CD4-positive, alpha-beta memory T cell (primary cell): ENCODE data around the gene PANK3. TPM values are rescaled to one million over a fixed set of nuclear protein-coding genes. Genes with fewer than 3 reads are reported as not detected.

Experiments
- CTCF ChIA-PET: fragments of 350-600 bp; sonication (Branson Sonifier 250); formaldehyde crosslinking; loops from one replicate; lab custom pipeline; 2021; ENCODE audit warnings: inconsistent platforms; ENCODE audit not compliant: partially characterized antibody; lab: Charles Lee
- POLR2A ChIA-PET: fragments of 350-600 bp; sonication (Branson Sonifier 250); formaldehyde crosslinking; loops from one replicate; lab custom pipeline; 2021; ENCODE audit not compliant: partially characterized antibody; lab: Charles Lee
- DNase-seq, 5 donors: peaks; one replicate each; pipeline versions ENCODE4 v3.0.0 to v3.0.0-alpha.2; 2020 to 2022; ENCODE audit warnings: mixed read lengths in 1 of 5
- H3K27ac ChIP-seq: one replicate; pipeline ENCODE4 v1.7.0; 2013; ENCODE audit warnings: low read depth, low read length
- H3K27me3 ChIP-seq: 2 replicates; pipeline ENCODE4 v1.7.0; 2013; ENCODE audit warnings: mild to moderate bottlenecking, low read length, moderate library complexity; ENCODE audit not compliant: insufficient read depth
- H3K36me3 ChIP-seq: 2 replicates; pipeline ENCODE4 v1.7.0; 2013; ENCODE audit warnings: mild to moderate bottlenecking, low read length, moderate library complexity; ENCODE audit not compliant: insufficient read depth
- H3K4me1 ChIP-seq: 2 replicates; pipeline ENCODE4 v1.7.0; 2013; ENCODE audit warnings: mild to moderate bottlenecking, low read length, moderate library complexity; ENCODE audit not compliant: insufficient read depth
- H3K4me3 ChIP-seq, 2 donors: one replicate each; pipeline ENCODE4 v1.7.0; 2013; ENCODE audit warnings: low read length in 2 of 2, mild to moderate bottlenecking in 1 of 2
- H3K9me3 ChIP-seq, 2 donors: one replicate each; pipeline ENCODE4 v1.7.0; 2013; ENCODE audit warnings: low read length in 2 of 2, control low read depth in 1 of 2; ENCODE audit not compliant: control insufficient read depth in 1 of 2
- H3K27ac Mint-ChIP-seq, 7 donors: one replicate each; pipeline ENCODE4 v1.8.0; 2020 to 2021; ENCODE audit warnings: mixed read lengths in 7 of 7, mild to moderate bottlenecking in 6 of 7, inconsistent platforms in 3 of 7, moderate library complexity in 3 of 7
- H3K27me3 Mint-ChIP-seq, 2 donors: one replicate each; pipeline ENCODE4 v1.8.0; 2020 to 2021; ENCODE audit warnings: mixed read lengths in 2 of 2
- H3K36me3 Mint-ChIP-seq, 2 donors: one replicate each; pipeline ENCODE4 v1.8.0; 2020 to 2021; ENCODE audit warnings: mixed read lengths in 2 of 2, inconsistent platforms in 1 of 2, mild to moderate bottlenecking in 1 of 2
- H3K4me1 Mint-ChIP-seq, 4 donors: one replicate each; pipeline ENCODE4 v1.8.0; 2020 to 2021; ENCODE audit warnings: mixed read lengths in 4 of 4, mild to moderate bottlenecking in 1 of 4
- H3K4me3 Mint-ChIP-seq, 8 donors: one replicate each; pipeline ENCODE4 v1.8.0; 2020 to 2021; ENCODE audit warnings: mixed read lengths in 8 of 8, mild to moderate bottlenecking in 7 of 8, moderate library complexity in 6 of 8, inconsistent platforms in 3 of 8
- H3K9me3 Mint-ChIP-seq, 8 donors: one replicate each; pipeline ENCODE4 v1.8.0; 2020 to 2021; ENCODE audit warnings: mixed read lengths in 8 of 8, mild to moderate bottlenecking in 5 of 8, inconsistent platforms in 3 of 8, moderate library complexity in 1 of 8
- intact Hi-C: fragments of 100-400 bp; cut with micrococcal nuclease; formaldehyde crosslinking; loops from one replicate; pipeline ENCODE4 v1.15.1; 2023
- polyA plus RNA-seq, 2 donors: library from polyadenylated mRNA; unstranded; fragments of 300-500 nt; fragmentation: Illumina TruSeq; gene quantifications; one replicate each; pipeline ENCODE4 v1.2.3, GENCODE V29; 2021
- total RNA-seq, 2 experiments: library from RNA; stranded (reverse); gene quantifications; one replicate each; pipeline ENCODE4 v1.2.3, GENCODE V29; 2021

The PANK3 gene
- total RNA-seq (10 to 100 TPM; 57.3 to 59.8 TPM), polyA plus RNA-seq (1 to 10 TPM; 1.4 to 8.7 TPM)

DNA sequence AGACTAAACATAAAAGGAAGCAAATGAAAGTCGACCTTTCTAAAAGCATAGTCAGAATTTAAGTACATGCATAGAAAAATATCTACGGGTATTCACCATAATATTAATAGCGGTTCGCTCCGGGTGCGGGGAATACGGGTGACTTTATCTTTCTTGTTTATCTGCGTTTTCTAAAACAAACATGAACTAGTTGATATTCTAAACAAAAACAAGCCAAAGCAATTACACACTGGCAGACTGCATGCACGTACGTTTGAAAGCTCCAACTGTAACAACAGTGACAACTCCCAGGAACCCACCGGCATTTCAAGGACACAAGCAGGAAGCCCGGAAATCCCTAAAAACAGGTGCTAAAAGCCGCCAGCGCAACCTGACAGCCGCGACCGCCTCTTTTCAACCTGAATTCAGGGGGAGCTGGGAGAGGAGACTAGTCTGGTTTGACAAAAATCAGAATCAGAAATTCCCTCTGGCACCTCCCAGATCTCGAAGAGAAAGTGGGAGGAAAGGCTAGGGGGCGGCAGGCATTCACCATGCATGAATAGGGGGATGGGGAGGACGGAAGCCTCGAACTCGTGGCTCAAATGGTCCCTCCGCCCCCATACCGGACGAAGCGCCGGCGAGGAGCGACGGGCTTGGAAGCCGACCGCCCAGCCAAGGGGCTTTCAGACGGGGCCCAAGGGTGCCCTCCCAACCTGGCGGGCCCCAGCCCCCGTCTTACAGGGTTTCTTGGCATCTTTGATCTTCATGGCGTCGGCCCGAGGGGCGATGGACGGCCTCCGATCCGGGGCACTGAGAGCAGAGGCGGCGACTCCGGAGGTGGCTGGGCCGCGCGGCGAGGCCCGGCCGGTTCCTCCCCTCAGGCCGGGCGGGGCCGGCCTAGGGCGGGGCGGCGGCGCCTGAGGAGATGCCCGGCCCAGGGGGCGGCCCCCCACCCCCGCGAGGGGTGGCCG lies at the start of gene PANK3:
Gene PANK3, minus strand, starts transcription at position 831 of the 950 bp plus-strand sequence. Its CDS starts 85 bp downstream, at position 746.
- Mint-ChIP-seq H3K27me3 (no peaks in the 10 kb centered on the region), H3K9me3 (no peaks in the 10 kb centered on the region), H3K4me1 (peaks cover 23 to 48% (median 36%) of the 10 kb centered on the region in 4 donors), H3K36me3 (peaks cover 4 to 14% of the 10 kb centered on the region in 2 donors), H3K27ac (peak within 1 kb of the TSS; percentile 87 to 99 (median 97)), H3K4me3 (peak within 1 kb of the TSS; percentile 91 to 98 (median 96))
- Histone ChIP-seq H3K27ac (peak within 1 kb of the TSS; percentile 80), H3K27me3 (no peaks in the 10 kb centered on the region), H3K4me1 (peaks cover 39% of the 10 kb centered on the region), H3K9me3 (no peaks in the 10 kb centered on the region), H3K4me3 (peak within 1 kb of the TSS; percentile 62 to 94), H3K36me3 (no peaks in the 10 kb centered on the region)
- ChIA-PET POLR2A (interaction anchor here (0.8 to 2.5 kb wide), 8 partner anchors 9 to 1004 kb away, joined by 3 to 16 read pairs (median 6); partner anchors contain the start of genes RARS1 and SPDL1), CTCF (no interaction called here)
- peak in 1 of 5 donors; percentile 38 for DNase-seq
- intact Hi-C loops, result loop anchor here (1.0 to 5.0 kb wide), 6 partner anchors 34 to 1060 kb away; partner anchors contain the start of genes RARS1, SPDL1 and WWC1

DNA sequence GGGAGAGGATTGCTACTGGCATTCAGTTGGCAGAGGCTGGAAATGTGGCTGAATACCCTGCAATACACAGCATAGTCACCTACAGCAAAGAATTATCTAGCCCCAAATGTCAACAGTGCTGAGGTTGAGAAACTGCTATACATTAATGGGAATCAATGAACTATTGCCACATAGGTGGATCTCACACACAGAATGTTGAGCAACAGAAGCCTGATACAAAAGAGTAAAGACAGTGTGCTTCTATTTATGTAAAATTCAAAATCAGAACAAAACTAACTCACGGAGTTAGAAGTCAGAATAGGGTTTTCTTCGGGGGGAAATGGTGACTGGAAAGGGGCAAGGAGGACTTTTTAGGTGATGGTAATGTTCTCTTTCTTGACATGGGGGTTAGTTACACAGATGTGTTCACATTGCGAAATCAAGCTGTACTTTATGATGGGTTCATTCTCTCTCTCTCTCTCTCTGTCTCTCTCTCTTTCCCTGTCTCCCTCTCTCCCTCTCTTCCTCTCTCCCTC lies 45.7 kb upstream of the PANK3 start:
- no peaks in the 10 kb centered on the region for H3K9me3 ChIP-seq
- H3K27me3 Mint-ChIP-seq, result peaks cover 7 to 23% of the 10 kb centered on the region in 2 donors
- ChIA-PET CTCF (interaction anchor here (1.4 kb wide), 1 partner anchor 15 kb away, joined by 5 read pairs; no protein-coding TSS in a partner anchor), POLR2A (no interaction called here)
- no peaks in the 10 kb centered on the region for H3K4me1 Mint-ChIP-seq
- no peak overlapping the region for H3K27ac ChIP-seq
- H3K36me3 ChIP-seq, result no peaks in the 10 kb centered on the region
- DNase-seq, result no peak
- H3K4me1 ChIP-seq, result no peaks in the 10 kb centered on the region
- no peak overlapping the region for H3K4me3 Mint-ChIP-seq
- no peaks in the 10 kb centered on the region for H3K36me3 Mint-ChIP-seq
- H3K9me3 Mint-ChIP-seq, result peaks cover 0 to 5% (median 3%) of the 10 kb centered on the region in 8 donors
- no peaks in the 10 kb centered on the region for H3K27me3 ChIP-seq
- H3K4me3 ChIP-seq, result no peak overlapping the region
- intact Hi-C loops, result no loop called here
- H3K27ac Mint-ChIP-seq, result no peak overlapping the region

DNA sequence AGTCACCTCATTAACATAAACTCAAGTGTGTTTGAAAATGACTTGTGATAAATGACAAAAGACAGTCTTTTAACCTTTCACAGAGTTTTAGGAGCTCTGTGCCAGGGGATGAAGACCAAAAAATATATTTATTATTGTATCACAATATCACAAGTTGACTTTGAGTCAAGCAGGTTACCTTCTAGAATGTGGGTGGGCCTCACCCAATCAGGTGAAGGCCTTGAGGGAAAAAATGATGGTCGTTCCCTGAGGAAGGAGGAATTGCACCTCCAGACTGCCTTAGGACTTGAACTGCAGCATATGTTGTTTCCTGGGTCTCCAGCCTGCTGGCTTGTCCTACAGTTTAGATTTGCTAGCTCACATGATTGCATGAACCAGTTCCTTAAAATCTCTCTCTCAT lies 41.6 kb upstream of the PANK3 start:
- Histone ChIP-seq H3K27me3 (no peaks in the 10 kb centered on the region), H3K9me3 (no peaks in the 10 kb centered on the region), H3K27ac (no peak overlapping the region), H3K36me3 (no peaks in the 10 kb centered on the region), H3K4me3 (no peak overlapping the region), H3K4me1 (no peaks in the 10 kb centered on the region)
- Mint-ChIP-seq H3K4me3 (no peak overlapping the region), H3K27me3 (peaks cover 1 to 9% of the 10 kb centered on the region in 2 donors), H3K4me1 (no peaks in the 10 kb centered on the region), H3K9me3 (no peaks in the 10 kb centered on the region), H3K36me3 (no peaks in the 10 kb centered on the region), H3K27ac (no peak overlapping the region)
- POLR2A ChIA-PET, result no interaction called here
- CTCF ChIA-PET, result no interaction called here
- DNase-seq, result no peak
- intact Hi-C loops, result no loop called here

DNA sequence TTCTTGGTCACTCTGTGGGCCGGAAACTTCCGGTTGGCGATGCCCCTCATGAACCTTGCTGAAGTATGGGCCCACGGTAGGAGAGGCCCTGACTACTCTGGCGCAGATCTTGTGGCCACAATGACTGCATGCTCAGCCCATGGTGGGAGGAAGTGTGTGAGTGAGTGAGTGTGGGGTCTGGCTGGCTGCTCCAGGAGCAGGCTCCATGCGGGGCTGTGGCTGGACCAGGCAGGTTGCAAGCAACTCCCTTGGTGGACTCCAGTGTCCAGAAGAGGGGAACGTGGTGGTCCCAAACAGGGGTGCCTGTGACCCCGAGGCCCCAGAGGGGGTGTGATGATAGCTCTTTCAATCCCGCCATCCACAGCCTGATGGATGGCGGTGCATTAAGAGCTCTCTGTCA lies 35.5 kb upstream of the PANK3 start:
- Histone ChIP-seq H3K9me3 (no peaks in the 10 kb centered on the region), H3K4me3 (no peak overlapping the region), H3K27me3 (no peaks in the 10 kb centered on the region), H3K4me1 (peaks cover 9% of the 10 kb centered on the region), H3K27ac (no peak overlapping the region), H3K36me3 (no peaks in the 10 kb centered on the region)
- intact Hi-C loops, result no loop called here
- Mint-ChIP-seq H3K4me1 (peaks cover 9 to 18% (median 11%) of the 10 kb centered on the region in 4 donors), H3K27ac (no peak overlapping the region), H3K9me3 (no peaks in the 10 kb centered on the region), H3K4me3 (no peak overlapping the region), H3K36me3 (no peaks in the 10 kb centered on the region), H3K27me3 (peaks cover 0 to 6% of the 10 kb centered on the region in 2 donors)
- CTCF ChIA-PET, result no interaction called here
- DNase-seq, result no peak
- POLR2A ChIA-PET, result no interaction called here

DNA sequence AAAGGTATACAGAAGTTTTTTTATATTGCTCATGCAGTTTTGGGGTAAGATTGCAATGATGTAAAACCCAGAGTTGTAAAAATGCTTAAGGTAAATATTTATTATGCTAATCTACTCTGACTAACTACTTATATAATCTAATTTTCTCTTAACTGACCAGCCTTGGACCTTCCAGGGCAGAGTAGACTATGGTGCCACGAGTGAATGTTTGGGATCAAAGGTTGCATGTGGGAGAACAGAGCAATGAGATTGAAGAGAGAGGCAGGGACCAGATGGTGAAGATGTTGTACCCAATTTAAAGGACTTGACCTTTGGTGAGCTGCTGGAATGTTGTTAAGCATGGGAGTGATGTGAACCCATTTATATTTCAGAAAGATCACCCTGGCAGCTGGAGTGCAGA lies 34.8 kb upstream of the PANK3 start:
- Mint-ChIP-seq H3K27me3 (peaks cover 0 to 6% of the 10 kb centered on the region in 2 donors), H3K36me3 (no peaks in the 10 kb centered on the region), H3K27ac (peak overlapping the region in 2 of 7 donors; percentile 24 to 38), H3K4me3 (no peak overlapping the region), H3K9me3 (no peaks in the 10 kb centered on the region), H3K4me1 (peaks cover 9 to 18% (median 11%) of the 10 kb centered on the region in 4 donors)
- no peaks in the 10 kb centered on the region for H3K9me3 ChIP-seq
- no peaks in the 10 kb centered on the region for H3K36me3 ChIP-seq
- intact Hi-C loops, result loop anchor here (2.0 kb wide), 1 partner anchor 35 kb away; the partner anchor contains the start of gene PANK3
- H3K27ac ChIP-seq, result no peak overlapping the region
- H3K4me3 ChIP-seq, result no peak overlapping the region
- DNase-seq, result no peak
- ChIA-PET POLR2A (interaction anchor here (1.9 kb wide), 1 partner anchor 35 kb away, joined by 16 read pairs; the partner anchor contains the start of gene PANK3), CTCF (interaction anchor here (1.1 kb wide), 1 partner anchor 24 kb away, joined by 3 read pairs; no protein-coding TSS in a partner anchor)
- H3K27me3 ChIP-seq, result no peaks in the 10 kb centered on the region
- H3K4me1 ChIP-seq, result peaks cover 9% of the 10 kb centered on the region

DNA sequence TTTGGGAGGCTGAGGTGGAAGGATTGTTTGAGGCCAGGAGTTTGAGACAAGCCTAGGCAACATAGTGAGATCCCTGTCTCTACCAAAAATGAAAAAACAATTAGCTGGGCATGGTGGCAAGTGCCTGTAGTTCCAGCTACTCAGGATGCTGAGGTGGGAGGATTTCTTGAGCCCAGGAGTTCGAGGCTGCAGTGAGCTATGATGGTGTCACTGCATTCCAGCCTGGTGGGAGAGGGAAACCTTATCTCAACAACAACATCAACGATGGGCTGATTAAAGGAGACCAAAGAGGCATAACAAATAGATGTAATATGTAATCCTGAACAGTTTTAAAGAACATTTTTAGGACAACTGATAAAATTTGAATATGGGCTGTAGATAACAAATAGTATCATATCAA lies 34.2 kb upstream of the PANK3 start:
- Mint-ChIP-seq H3K4me1 (peaks cover 9 to 18% (median 11%) of the 10 kb centered on the region in 4 donors), H3K27me3 (peaks cover 0 to 6% of the 10 kb centered on the region in 2 donors), H3K4me3 (peak overlapping the region in 6 of 8 donors; percentile 12 to 69 (median 51)), H3K9me3 (no peaks in the 10 kb centered on the region), H3K36me3 (no peaks in the 10 kb centered on the region), H3K27ac (peak overlapping the region; percentile 29 to 95 (median 89))
- ChIA-PET CTCF (interaction anchor here (0.6 to 1.1 kb wide), 4 partner anchors 23 to 313 kb away, joined by 3 to 5 read pairs (median 3); no protein-coding TSS in a partner anchor), POLR2A (interaction anchor here (1.9 kb wide), 1 partner anchor 34 kb away, joined by 16 read pairs; the partner anchor contains the start of gene PANK3)
- no peak overlapping the region for H3K4me3 ChIP-seq
- peaks cover 9% of the 10 kb centered on the region for H3K4me1 ChIP-seq
- DNase-seq, result no peak
- intact Hi-C loops, result loop anchor here (2.0 kb wide), 1 partner anchor 35 kb away; the partner anchor contains the start of gene PANK3
- no peak overlapping the region for H3K27ac ChIP-seq
- H3K9me3 ChIP-seq, result no peaks in the 10 kb centered on the region
- H3K36me3 ChIP-seq, result no peaks in the 10 kb centered on the region
- no peaks in the 10 kb centered on the region for H3K27me3 ChIP-seq
